Activated T-helper 2 cell treated with anti-CD3 and anti-CD28 coated beads, Interferon-gamma antibody, Interleukin-2, Interleukin-4, amounts not matched to agents 10 μg/mL and 5 μg/mL and 100 μg/mL, durations not matched to agents 14 hours and 24 hours and 36 hours (primary cell): Measurements from ENCODE around the gene TMEM235. TPM values are rescaled to one million over a fixed set of nuclear protein-coding genes. Genes with fewer than 3 reads are reported as not detected.
"Not testable (repeated sequence)": the region's sequence is repeated elsewhere in the genome, so short reads cannot be mapped to it uniquely, and the experiment has no call there.

ENCODE experiments used
- DNase-seq: peaks from one replicate; pipeline ENCODE4 v3.0.0; 2021; ENCODE audit warnings: low spot score
- H3K27ac Mint-ChIP-seq: one replicate; pipeline ENCODE4 v1.8.0; 2021; ENCODE audit warnings: mixed read lengths
- H3K27me3 Mint-ChIP-seq: one replicate; pipeline ENCODE4 v1.8.0; 2021; ENCODE audit warnings: low read depth, mixed read lengths
- H3K36me3 Mint-ChIP-seq: one replicate; pipeline ENCODE4 v1.8.0; 2021; ENCODE audit warnings: low read depth, mixed read lengths
- H3K4me1 Mint-ChIP-seq: one replicate; pipeline ENCODE4 v1.8.0; 2021; ENCODE audit warnings: low read depth, mixed read lengths
- H3K4me3 Mint-ChIP-seq: one replicate; pipeline ENCODE4 v1.8.0; 2021; ENCODE audit warnings: low read depth, mild to moderate bottlenecking, moderate library complexity, mixed read lengths
- H3K9me3 Mint-ChIP-seq: one replicate; pipeline ENCODE4 v1.8.0; 2021; ENCODE audit warnings: mixed read lengths
- intact Hi-C: fragments of 100-400 bp; cut with micrococcal nuclease; formaldehyde crosslinking; loops from one replicate; pipeline ENCODE4 v1.15.1; 2023
- total RNA-seq: library from RNA; stranded (reverse); gene quantifications from 2 replicates; pipeline ENCODE4 v1.2.3, GENCODE V29; 2022

The TMEM235 gene
- total RNA-seq, 1 donor from 2014 or later: not detected

DNA sequence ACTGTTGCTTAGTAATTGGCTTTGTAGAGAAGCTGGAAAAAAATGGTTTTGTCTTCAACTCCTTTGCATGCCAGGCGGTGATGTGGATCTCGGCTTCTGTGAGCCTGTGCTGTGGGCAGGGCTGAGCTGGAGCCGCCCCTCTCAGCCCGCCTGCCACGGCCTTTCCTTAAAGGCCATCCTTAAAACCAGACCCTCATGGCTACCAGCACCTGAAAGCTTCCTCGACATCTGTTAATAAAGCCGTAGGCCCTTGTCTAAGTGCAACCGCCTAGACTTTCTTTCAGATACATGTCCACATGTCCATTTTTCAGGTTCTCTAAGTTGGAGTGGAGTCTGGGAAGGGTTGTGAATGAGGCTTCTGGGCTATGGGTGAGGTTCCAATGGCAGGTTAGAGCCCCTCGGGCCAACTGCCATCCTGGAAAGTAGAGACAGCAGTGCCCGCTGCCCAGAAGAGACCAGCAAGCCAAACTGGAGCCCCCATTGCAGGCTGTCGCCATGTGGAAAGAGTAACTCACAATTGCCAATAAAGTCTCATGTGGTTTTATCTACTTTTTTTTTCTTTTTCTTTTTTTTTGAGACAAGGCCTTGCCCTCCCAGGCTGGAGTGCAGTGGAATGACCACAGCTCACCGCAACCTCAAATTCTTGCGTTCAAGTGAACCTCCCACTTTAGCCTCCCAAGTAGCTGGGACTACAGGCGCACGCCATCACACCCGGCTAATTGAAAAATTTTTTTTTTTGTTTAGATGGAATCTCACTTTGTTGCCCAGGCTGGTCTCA lies 6.2 kb upstream of the TMEM235 start:
- H3K36me3 Mint-ChIP-seq: peaks cover 33% of the 10 kb centered on the region
- H3K27ac Mint-ChIP-seq: no peak overlapping the region
- no peak overlapping the region for H3K4me3 Mint-ChIP-seq
- intact Hi-C loops: no loop called here
- H3K4me1 Mint-ChIP-seq: peaks cover 2% of the 10 kb centered on the region
- H3K27me3 Mint-ChIP-seq: peaks cover 4% of the 10 kb centered on the region
- no peaks in the 10 kb centered on the region for H3K9me3 Mint-ChIP-seq
- DNase-seq: no peak

- Mint-ChIP-seq H3K9me3 (no peaks in the 10 kb centered on the region), H3K4me3 (no peak overlapping the region), H3K4me1 (peaks cover 2% of the 10 kb centered on the region), H3K27me3 (peaks cover 11% of the 10 kb centered on the region), H3K27ac (no peak overlapping the region), H3K36me3 (peaks cover 29% of the 10 kb centered on the region)
- intact Hi-C loops: no loop called here
- no peak for DNase-seq
Measured at GRCh38 chr17:78226055-78226758, 5.2 kb upstream of the TMEM235 start.

DNA sequence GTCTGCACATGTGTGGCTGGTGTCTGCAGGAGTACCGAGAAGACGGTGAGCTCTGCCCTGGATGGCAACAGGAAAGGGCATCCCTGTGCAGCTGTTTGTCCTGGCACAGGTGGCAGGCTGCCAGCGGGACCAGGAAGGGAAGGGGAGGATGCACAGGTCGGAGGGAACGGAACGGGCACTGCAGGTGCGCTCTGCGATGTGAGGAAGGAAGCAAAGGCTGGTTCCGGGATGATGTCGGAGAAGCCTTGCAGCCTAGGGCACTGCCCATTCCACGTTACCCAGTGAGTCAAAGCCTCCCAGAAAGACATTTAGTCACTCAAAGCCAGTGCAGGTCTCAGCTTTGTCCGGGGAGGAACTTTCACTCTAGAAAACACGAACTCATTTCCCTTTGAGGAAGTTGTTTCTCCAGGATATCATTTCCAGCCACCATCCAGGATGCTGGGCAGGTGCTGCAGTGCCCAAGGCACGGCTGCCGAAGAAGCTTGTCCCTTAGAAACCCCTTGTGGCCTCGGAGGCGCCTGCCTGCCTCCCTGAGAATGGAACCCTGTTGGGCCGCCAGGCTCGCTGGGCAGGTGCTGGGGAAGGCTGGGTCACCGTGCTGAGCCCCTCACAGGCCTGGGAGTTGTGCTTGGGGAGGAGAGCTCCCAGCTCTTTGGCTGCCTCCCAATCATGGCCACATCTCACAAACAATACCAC lies 4.5 kb upstream of the TMEM235 start:
- H3K36me3 Mint-ChIP-seq: peaks cover 25% of the 10 kb centered on the region
- no peak overlapping the region for H3K27ac Mint-ChIP-seq
- H3K27me3 Mint-ChIP-seq: peaks cover 15% of the 10 kb centered on the region
- no peak for DNase-seq
- H3K4me1 Mint-ChIP-seq: peaks cover 2% of the 10 kb centered on the region
- intact Hi-C loops: no loop called here
- H3K9me3 Mint-ChIP-seq: no peaks in the 10 kb centered on the region
- no peak overlapping the region for H3K4me3 Mint-ChIP-seq

GRCh38 chr17:78227455-78227916 lies 3.9 kb upstream of the TMEM235 start:
- Mint-ChIP-seq H3K4me1 (peaks cover 2% of the 10 kb centered on the region), H3K27ac (no peak overlapping the region), H3K4me3 (no peak overlapping the region), H3K9me3 (no peaks in the 10 kb centered on the region), H3K36me3 (peaks cover 25% of the 10 kb centered on the region), H3K27me3 (peaks cover 21% of the 10 kb centered on the region)
- intact Hi-C loops: no loop called here
- DNase-seq: no peak

GRCh38 chr17:78228176-78228575 lies 3.3 kb upstream of the TMEM235 start:
- H3K9me3 Mint-ChIP-seq: no peaks in the 10 kb centered on the region
- H3K36me3 Mint-ChIP-seq: peaks cover 19% of the 10 kb centered on the region
- intact Hi-C loops: no loop called here
- peaks cover 5% of the 10 kb centered on the region for H3K4me1 Mint-ChIP-seq
- H3K27ac Mint-ChIP-seq: no peak overlapping the region
- peaks cover 27% of the 10 kb centered on the region for H3K27me3 Mint-ChIP-seq
- no peak for DNase-seq
- no peak overlapping the region for H3K4me3 Mint-ChIP-seq

- H3K4me3 Mint-ChIP-seq: no peak overlapping the region
- intact Hi-C loops: no loop called here
- peaks cover 27% of the 10 kb centered on the region for H3K27me3 Mint-ChIP-seq
- no peaks in the 10 kb centered on the region for H3K36me3 Mint-ChIP-seq
- no peaks in the 10 kb centered on the region for H3K9me3 Mint-ChIP-seq
- DNase-seq: no peak
- H3K27ac Mint-ChIP-seq: no peak overlapping the region
- peaks cover 5% of the 10 kb centered on the region for H3K4me1 Mint-ChIP-seq
Measured at GRCh38 chr17:78230252-78230962, 1.0 kb upstream of the TMEM235 start.

GRCh38 chr17:78231991-78232858 lies 794 bp downstream of the TMEM235 start:
- no peak for DNase-seq
- Mint-ChIP-seq H3K4me1 (peaks cover 4% of the 10 kb centered on the region), H3K36me3 (no peaks in the 10 kb centered on the region), H3K27me3 (peaks cover 27% of the 10 kb centered on the region), H3K27ac (no peak overlapping the region), H3K4me3 (no peak overlapping the region), H3K9me3 (no peaks in the 10 kb centered on the region)
- intact Hi-C loops: no loop called here

- no peak overlapping the region for H3K4me3 Mint-ChIP-seq
- peaks cover 4% of the 10 kb centered on the region for H3K4me1 Mint-ChIP-seq
- no peak overlapping the region for H3K27ac Mint-ChIP-seq
- intact Hi-C loops: no loop called here
- H3K9me3 Mint-ChIP-seq: no peaks in the 10 kb centered on the region
- DNase-seq: no peak
- H3K36me3 Mint-ChIP-seq: no peaks in the 10 kb centered on the region
- peaks cover 25% of the 10 kb centered on the region for H3K27me3 Mint-ChIP-seq
Measured at GRCh38 chr17:78232859-78233173, 1.4 kb downstream of the TMEM235 start.

- no peak for DNase-seq
- Mint-ChIP-seq H3K4me1 (peaks cover 4% of the 10 kb centered on the region), H3K9me3 (no peaks in the 10 kb centered on the region), H3K27ac (no peak overlapping the region), H3K4me3 (no peak overlapping the region), H3K27me3 (peaks cover 25% of the 10 kb centered on the region), H3K36me3 (no peaks in the 10 kb centered on the region)
- intact Hi-C loops: no loop called here
Measured at GRCh38 chr17:78233678-78234077, 2.2 kb downstream of the TMEM235 start.

GRCh38 chr17:78234261-78234865 lies 2.9 kb downstream of the TMEM235 start:
- no peak for DNase-seq
- Mint-ChIP-seq H3K4me1 (peaks cover 4% of the 10 kb centered on the region), H3K9me3 (no peaks in the 10 kb centered on the region), H3K27me3 (peaks cover 25% of the 10 kb centered on the region), H3K27ac (no peak overlapping the region), H3K36me3 (no peaks in the 10 kb centered on the region), H3K4me3 (no peak overlapping the region)
- intact Hi-C loops: no loop called here

- H3K9me3 Mint-ChIP-seq, intact Hi-C loops, H3K27ac Mint-ChIP-seq, DNase-seq, H3K4me1 Mint-ChIP-seq, H3K36me3 Mint-ChIP-seq, H3K4me3 Mint-ChIP-seq: not testable (repeated sequence)
- peaks cover 22% of the 10 kb centered on the region for H3K27me3 Mint-ChIP-seq
Measured at GRCh38 chr17:78235022-78235421, 3.6 kb downstream of the TMEM235 start.

GRCh38 chr17:78235885-78236284 lies 4.5 kb downstream of the TMEM235 start:
- Mint-ChIP-seq H3K9me3 (no peaks in the 10 kb centered on the region), H3K36me3 (no peaks in the 10 kb centered on the region), H3K4me1 (peaks cover 4% of the 10 kb centered on the region), H3K27me3 (peaks cover 17% of the 10 kb centered on the region), H3K27ac (no peak overlapping the region), H3K4me3 (no peak overlapping the region)
- DNase-seq: no peak
- intact Hi-C loops: no loop called here
